Measurements from ENCODE around the gene AK9. TPM values are rescaled to one million over a fixed set of nuclear protein-coding genes. Genes with fewer than 3 reads are reported as not detected.

AK9 gene
- total and polyA plus RNA-seq, 2 of the 8 experiments (the other 6 are each of a cell fraction or from before 2014, with no cell fraction given) = 1.8 to 2.2 TPM

DNA sequence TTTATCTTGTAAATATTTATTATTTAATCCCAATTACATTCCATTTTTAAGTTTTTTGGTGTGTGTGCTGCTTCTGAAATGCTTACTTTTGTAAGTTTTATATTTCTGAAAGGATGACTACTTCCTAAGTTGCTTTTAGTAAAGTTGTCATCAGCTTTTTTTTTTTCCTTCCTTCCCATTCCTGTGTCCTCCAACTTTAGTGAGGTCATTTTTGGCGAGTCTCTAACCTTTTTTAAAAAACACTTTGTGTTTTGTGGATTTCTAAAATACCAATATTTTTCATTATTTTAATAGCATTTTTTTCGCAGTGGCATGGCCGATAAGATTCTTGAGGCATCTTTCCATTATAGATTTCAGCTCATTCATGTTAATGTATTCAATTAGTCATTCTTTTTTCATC, 31.0 kb upstream of the AK9 start:
- Histone ChIP-seq H4K20me1 (replicated peaks in 1 of 2; ENCODE audit: control insufficient read depth in 1 of 2, insufficient read depth in 2 of 2, low read length in 2 of 2) (peaks cover 0 to 2% of the 10 kb centered on the region in 2 experiments), H2BK15ac (ENCODE audit: low read length) (no peak overlapping the region), H4K8ac (ENCODE audit: extremely low read depth, insufficient read depth, low read length) (no peak overlapping the region), H4K5ac (ENCODE audit: insufficient read length, low read depth, low read length) (no peak overlapping the region), H3K18ac (ENCODE audit: extremely low read depth, low read length) (no peak overlapping the region), H2BK5ac (ENCODE audit: low read depth, low read length) (no peak overlapping the region), H3K36me3 (ENCODE audit: control insufficient read depth in 2 of 4, insufficient read depth in 4 of 4, low read length in 3 of 4) (no peaks in the 10 kb centered on the region; a peak in 1 of 8 replicates), H2AFZ (ENCODE audit: low read length) (no peak overlapping the region), H3K27ac (ENCODE audit: low read depth, low read length) (no peak overlapping the region), H3K23ac (ENCODE audit: insufficient read length) (no peak overlapping the region), H2BK12ac (ENCODE audit: low read depth, low read length) (no peak overlapping the region), H2BK20ac (ENCODE audit: low read length) (no peak overlapping the region), H3K23me2 (ENCODE audit: low read depth, low read length) (no peaks in the 10 kb centered on the region), H2BK120ac (replicated peaks; ENCODE audit: low read depth, low read length) (no peak overlapping the region), H3K79me2 (ENCODE audit: control insufficient read depth in 1 of 2, insufficient read depth in 2 of 2, low read length in 2 of 2) (no peaks in the 10 kb centered on the region), H3K9ac (replicated peaks in 1 of 4; ENCODE audit: extremely low read depth in 1 of 4, low read depth in 3 of 4, low read length in 3 of 4) (no peak overlapping the region), H2AK5ac (ENCODE audit: low read depth, low read length) (no peak overlapping the region), H4K91ac (replicated peaks; ENCODE audit: insufficient read length, low read length) (no peak overlapping the region), H3K9me3 (ENCODE audit: insufficient read depth in 2 of 2, low read depth in 1 of 2, low read length in 1 of 2) (no peaks in the 10 kb centered on the region), H3K27me3 (replicated peaks in 1 of 4; ENCODE audit: control insufficient read depth in 3 of 4, extremely low read depth in 1 of 4, insufficient read depth in 3 of 4, low read length in 3 of 4) (peaks cover 0 to 1% (median 0%) of the 10 kb centered on the region in 4 experiments; a peak in 1 of 7 replicates), H3K14ac (ENCODE audit: insufficient read length) (no peak overlapping the region), H3K4me1 (replicated peaks in 1 of 4; ENCODE audit: control insufficient read depth in 3 of 4, insufficient read depth in 4 of 4, low read length in 3 of 4) (no peaks in the 10 kb centered on the region), H3K79me1 (ENCODE audit: low read depth, low read length) (no peaks in the 10 kb centered on the region; the same call in 1 of the 2 replicates), H3K4me3 (ENCODE audit: extremely low read depth in 1 of 4, insufficient read depth in 2 of 4, low read depth in 3 of 4, low read length in 4 of 4) (no peak overlapping the region), H3K4ac (replicated peaks; ENCODE audit: insufficient read length, low read depth, low read length) (no peak overlapping the region), H3K4me2 (ENCODE audit: insufficient read depth in 1 of 2, low read depth in 2 of 2, low read length in 2 of 2) (no peak overlapping the region), H3K56ac (replicated peaks; ENCODE audit: insufficient read length, low read depth, low read length) (no peak overlapping the region)
- 83% methylated on average over 3 of the region's 3 CpGs; no CpG with 5 or more reads in 1 of the 2 experiments for WGBS, 2 experiments (ENCODE audit: extremely low coverage in 1 of 2, insufficient coverage in 1 of 2, insufficient read length in 1 of 2, insufficient replicate concordance in 2 of 2, low coverage in 1 of 2, low lambda C conversion rate in 2 of 2, missing lambda C conversion rate in 1 of 2)
- POLR2A ChIA-PET (ENCODE audit: partially characterized antibody) = no interaction called here
- CTCF ChIA-PET (ENCODE audit: partially characterized antibody) = interaction anchor here (1.0 to 1.9 kb wide), 6 partner anchors 8 to 332 kb away, joined by 3 to 6 read pairs (median 4); no protein-coding TSS in a partner anchor
- DNase-seq (ENCODE audit: low read depth in 1 of 2, low spot score in 2 of 2) (no peak), FAIRE-seq (no peak)
- TF ChIP-seq CHD1 (IDR thresholded peaks at IDR 0.05; ENCODE audit: low read depth, low read length) (no peak), JUND (IDR thresholded peaks at IDR 0.05; ENCODE audit: low read length) (no peak), CREB1 (IDR thresholded peaks at IDR 0.05) (no peak), MAFK (IDR thresholded peaks at IDR 0.05; ENCODE audit: low read depth, low read length) (no peak), RNF2 (IDR thresholded peaks at IDR 0.05; ENCODE audit: borderline replicate concordance, low read depth, low read length, missing control alignments, poor library complexity, severe bottlenecking) (no peak), CEBPB (IDR thresholded peaks at IDR 0.05; ENCODE audit: low read depth, low read length) (no peak), CTBP2 (IDR thresholded peaks at IDR 0.05; ENCODE audit: borderline replicate concordance, insufficient read depth, insufficient read length, low read length) (no peak), YY1 (IDR thresholded peaks at IDR 0.05; ENCODE audit: low read depth, low read length) (no peak), BCL11A (IDR thresholded peaks at IDR 0.05; ENCODE audit: low read depth in 2 of 2, low read length in 2 of 2) (no peak), PHF8 (conservative IDR thresholded peaks at IDR 0.05; ENCODE audit: low read depth, low read length) (no peak), TEAD4 (IDR thresholded peaks at IDR 0.05; ENCODE audit: low read depth, low read length) (no peak), SP1 (IDR thresholded peaks at IDR 0.05; ENCODE audit: low read depth, low read length) (no peak), SP2 (IDR thresholded peaks at IDR 0.05; ENCODE audit: low read length) (no peak), KDM5A (IDR thresholded peaks at IDR 0.05; ENCODE audit: low read length) (no peak), SRF (IDR thresholded peaks at IDR 0.05; ENCODE audit: low read depth, low read length) (no peak), NANOG (IDR thresholded peaks at IDR 0.05; ENCODE audit: insufficient read depth, low read depth, low read length, poor library complexity, severe bottlenecking) (no peak)
